ENCODE measurements around the gene WDR76.

The WDR76 gene

DNA sequence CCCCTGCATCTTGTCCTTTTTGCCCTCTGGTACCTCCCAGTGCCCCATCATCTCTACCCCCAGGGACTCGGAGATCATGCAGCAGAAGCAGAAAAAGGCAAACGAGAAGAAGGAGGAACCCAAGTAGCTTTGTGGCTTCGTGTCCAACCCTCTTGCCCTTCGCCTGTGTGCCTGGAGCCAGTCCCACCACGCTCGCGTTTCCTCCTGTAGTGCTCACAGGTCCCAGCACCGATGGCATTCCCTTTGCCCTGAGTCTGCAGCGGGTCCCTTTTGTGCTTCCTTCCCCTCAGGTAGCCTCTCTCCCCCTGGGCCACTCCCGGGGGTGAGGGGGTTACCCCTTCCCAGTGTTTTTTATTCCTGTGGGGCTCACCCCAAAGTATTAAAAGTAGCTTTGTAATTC lies 33.2 kb upstream of the WDR76 start:
- no peak for DNase-seq (ENCODE audit: low spot score)
- TF ChIP-seq, protein P1, sequence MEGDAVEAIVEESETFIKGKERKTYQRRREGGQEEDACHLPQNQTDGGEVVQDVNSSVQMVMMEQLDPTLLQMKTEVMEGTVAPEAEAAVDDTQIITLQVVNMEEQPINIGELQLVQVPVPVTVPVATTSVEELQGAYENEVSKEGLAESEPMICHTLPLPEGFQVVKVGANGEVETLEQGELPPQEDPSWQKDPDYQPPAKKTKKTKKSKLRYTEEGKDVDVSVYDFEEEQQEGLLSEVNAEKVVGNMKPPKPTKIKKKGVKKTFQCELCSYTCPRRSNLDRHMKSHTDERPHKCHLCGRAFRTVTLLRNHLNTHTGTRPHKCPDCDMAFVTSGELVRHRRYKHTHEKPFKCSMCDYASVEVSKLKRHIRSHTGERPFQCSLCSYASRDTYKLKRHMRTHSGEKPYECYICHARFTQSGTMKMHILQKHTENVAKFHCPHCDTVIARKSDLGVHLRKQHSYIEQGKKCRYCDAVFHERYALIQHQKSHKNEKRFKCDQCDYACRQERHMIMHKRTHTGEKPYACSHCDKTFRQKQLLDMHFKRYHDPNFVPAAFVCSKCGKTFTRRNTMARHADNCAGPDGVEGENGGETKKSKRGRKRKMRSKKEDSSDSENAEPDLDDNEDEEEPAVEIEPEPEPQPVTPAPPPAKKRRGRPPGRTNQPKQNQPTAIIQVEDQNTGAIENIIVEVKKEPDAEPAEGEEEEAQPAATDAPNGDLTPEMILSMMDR (IDR thresholded peaks at IDR 0.05; ENCODE audit: extremely low read depth, missing control alignments) = no peak

DNA sequence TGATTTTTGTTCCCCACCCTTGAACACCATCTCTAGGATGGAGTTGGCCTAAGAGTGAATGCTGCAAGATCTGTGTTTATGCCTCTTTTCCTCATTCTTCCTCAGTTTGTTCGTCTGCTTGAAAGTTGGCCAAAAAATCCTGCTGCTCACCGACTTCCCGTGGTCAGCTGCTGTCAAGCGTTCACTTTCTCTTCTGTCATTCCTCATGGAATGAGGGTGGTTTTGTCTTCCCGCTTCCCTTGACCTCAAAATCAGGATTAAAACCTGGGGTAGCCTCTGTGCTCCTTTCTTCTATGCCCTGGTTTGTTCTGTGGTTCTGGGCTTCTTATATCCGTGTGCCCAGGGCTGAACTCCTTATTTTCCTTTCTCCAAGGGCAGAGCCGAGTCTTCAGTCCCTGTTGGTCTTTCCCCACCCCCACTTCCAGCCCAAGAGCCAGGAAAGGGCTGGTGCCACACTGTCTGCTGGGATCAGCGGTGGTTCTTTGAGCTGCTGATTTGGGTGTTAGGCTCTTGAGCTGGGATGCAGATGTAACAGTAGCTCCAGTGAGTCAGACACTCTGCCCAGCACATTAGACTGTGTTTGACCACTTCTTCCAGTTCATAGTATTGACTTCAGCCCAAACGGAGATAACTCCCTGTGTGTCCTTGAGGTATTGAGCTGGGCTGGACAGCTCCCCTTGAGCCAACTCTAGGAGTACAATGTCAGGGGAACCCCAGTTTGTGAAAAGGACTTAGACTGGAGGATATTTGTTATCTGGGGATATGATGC lies 32.3 kb upstream of the WDR76 start:
- DNase-seq (ENCODE audit: low spot score) = no peak
- TF ChIP-seq, protein P1 (IDR thresholded peaks at IDR 0.05; ENCODE audit: extremely low read depth, missing control alignments) = no peak

DNA sequence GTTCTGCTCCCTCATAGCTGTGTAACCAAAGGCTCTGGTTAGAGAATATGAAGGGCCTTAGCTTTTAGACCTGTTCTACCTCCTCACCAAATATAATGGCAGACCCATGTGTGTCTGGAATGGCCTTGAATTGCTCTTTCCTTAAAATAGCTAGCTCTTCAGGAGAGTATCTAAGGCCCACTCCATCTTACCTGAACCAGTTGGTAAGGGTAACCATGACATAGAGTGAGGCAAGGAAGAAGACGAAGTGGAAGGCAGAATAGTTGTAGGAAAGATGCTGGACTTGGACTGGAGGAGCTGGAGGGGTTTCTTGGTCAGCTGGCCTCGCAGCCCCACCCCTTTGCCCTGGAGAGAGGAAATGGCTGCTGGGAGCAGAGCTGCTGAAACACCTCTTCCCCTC lies 31.6 kb upstream of the WDR76 start:
- TF ChIP-seq, protein P1 (IDR thresholded peaks at IDR 0.05; ENCODE audit: extremely low read depth, missing control alignments) = no peak
- DNase-seq (ENCODE audit: low spot score) = no peak

DNA sequence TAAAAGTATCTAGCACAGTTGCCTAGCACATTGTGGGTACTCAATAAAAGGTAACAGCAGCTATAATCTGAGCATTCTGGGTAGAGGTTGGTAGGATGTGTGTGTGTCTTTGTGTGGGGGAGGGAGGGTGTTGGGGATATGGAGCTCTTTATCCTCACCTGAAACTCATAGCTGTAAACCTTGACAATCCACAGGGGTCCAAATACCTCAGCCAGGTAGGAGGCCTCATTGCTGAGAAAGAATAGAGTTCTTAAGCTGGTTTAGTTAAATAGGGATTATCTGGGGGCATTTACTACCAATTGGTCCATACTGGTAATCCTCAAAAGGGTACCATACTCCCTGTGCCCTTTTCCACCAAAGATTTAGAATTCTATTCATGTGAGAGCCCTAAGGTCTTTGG lies 30.8 kb upstream of the WDR76 start:
- DNase-seq (ENCODE audit: low spot score) = no peak
- TF ChIP-seq, protein P1 (IDR thresholded peaks at IDR 0.05; ENCODE audit: extremely low read depth, missing control alignments) = no peak

DNA sequence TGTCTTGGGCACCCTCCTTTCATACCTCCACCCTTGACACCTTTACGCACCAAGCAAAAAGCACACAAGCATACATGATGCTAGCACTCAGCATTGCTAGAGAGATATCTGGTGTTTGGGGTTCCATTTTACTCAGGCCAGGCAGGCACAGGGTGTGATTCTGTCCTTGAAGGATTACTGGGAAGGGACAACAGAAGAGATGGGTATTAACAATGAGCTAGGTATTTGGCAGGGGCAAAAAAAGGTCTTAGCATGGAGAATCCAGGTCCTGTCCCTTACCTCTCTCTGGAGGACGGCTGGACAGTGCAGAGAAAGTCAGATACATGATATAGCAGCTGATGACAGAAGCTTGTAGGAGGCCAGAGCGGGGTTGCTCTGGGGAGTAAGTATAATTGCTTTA lies 30.2 kb upstream of the WDR76 start:
- TF ChIP-seq, protein P1 (IDR thresholded peaks at IDR 0.05; ENCODE audit: extremely low read depth, missing control alignments) = no peak
- DNase-seq (ENCODE audit: low spot score) = no peak

DNA sequence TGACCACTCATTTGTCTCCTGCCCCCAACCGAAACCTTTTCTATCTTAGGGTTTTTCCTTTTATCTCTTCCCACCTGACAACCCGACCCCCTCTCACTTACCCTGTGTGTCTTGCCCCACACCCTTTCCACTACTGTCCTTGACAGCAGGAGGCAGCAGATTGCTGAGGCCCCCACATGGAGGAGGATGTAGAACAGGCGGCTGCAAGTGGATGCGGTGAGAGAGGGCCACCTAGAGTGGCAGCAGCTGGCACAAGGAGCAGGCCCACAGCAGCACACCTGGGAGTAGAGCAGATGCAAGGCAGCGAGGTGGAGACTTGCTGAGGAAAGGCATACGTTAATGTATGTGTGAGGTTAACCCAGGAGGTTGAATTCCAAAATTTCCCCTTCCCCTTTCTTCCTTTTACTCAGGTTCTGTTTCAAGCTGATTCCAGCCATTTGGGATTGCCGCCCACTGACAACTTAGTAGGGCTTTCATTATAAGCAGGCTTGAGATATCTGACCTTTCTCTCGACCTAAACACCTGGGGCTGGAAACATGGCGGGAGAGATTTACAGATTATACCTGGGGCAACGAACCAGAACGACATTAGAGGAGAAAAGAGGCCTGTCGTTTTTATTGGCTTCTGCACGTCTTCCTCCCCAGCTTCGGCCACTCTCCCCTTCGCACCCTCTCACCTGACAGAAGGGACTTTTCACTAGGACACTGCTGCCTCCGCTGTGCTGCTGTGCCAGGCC lies 27.4 kb upstream of the WDR76 start:
- no peak for DNase-seq (ENCODE audit: low spot score)
- TF ChIP-seq, protein P1 (IDR thresholded peaks at IDR 0.05; ENCODE audit: extremely low read depth, missing control alignments) = peak; percentile 9

DNA sequence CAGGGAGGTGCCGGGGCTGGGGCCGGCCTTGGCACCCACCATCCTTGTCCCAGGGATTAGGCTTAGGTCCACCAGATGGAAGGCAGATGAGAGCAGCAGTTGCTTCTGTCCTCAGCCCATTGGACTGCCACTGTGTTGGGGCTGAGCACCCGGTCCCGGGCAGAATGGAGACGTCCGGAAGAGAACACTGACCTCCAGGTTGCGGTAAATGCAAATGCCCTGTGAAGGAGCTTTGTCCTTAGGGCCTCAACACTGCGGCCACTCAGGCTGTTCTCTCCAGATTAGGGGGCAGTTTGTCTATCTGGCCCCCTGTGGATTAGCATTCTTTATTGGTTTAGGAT lies 26.9 kb upstream of the WDR76 start, which contains the start of gene SERINC4:
TSS of gene SERINC4 (minus strand) at position 276 of the 341 bp plus-strand sequence. CDS start at position 42, 234 bp downstream.
- DNase-seq (ENCODE audit: low spot score) = no peak
- TF ChIP-seq, protein P1 (IDR thresholded peaks at IDR 0.05; ENCODE audit: extremely low read depth, missing control alignments) = no peak

All from GM20000 (cell line).